Measurements from ENCODE around the gene PKMYT1.

PKMYT1 gene

DNA sequence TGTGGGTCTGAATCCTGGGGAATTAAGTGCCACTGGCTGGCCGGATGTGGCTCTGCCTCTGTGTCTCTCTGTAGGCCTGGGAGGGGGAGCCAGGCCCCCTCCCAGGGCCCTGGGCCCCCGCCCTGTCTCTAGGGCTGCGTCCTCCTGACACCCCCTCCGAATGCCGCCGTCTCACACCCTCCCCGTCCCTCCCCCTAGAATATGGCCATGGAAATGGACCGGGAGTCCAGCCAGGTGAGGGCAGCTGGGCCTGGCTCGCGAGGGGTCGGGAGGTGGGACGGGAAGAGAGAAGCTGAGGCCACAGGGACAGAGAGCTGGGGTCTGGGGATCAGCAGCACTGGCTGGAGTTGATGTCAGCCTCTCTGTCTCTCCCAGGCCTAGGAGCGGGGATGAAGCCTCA, 16.1 kb upstream of the PKMYT1 start:
- DNase-seq (ENCODE audit: extremely low read depth, insufficient read length), result no peak
- Histone ChIP-seq H3K36me3 (ENCODE audit: control insufficient read depth, insufficient read depth, low read length) (no peaks in the 10 kb centered on the region), H3K27me3 (replicated peaks; ENCODE audit: control insufficient read depth, insufficient read depth, low read length) (peaks cover 1% of the 10 kb centered on the region), H3K4me3 (replicated peaks; ENCODE audit: low read depth, low read length) (no peak overlapping the region)
- TF ChIP-seq, protein P1, sequence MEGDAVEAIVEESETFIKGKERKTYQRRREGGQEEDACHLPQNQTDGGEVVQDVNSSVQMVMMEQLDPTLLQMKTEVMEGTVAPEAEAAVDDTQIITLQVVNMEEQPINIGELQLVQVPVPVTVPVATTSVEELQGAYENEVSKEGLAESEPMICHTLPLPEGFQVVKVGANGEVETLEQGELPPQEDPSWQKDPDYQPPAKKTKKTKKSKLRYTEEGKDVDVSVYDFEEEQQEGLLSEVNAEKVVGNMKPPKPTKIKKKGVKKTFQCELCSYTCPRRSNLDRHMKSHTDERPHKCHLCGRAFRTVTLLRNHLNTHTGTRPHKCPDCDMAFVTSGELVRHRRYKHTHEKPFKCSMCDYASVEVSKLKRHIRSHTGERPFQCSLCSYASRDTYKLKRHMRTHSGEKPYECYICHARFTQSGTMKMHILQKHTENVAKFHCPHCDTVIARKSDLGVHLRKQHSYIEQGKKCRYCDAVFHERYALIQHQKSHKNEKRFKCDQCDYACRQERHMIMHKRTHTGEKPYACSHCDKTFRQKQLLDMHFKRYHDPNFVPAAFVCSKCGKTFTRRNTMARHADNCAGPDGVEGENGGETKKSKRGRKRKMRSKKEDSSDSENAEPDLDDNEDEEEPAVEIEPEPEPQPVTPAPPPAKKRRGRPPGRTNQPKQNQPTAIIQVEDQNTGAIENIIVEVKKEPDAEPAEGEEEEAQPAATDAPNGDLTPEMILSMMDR (IDR thresholded peaks at IDR 0.05; ENCODE audit: insufficient read depth, low read length, poor library complexity, severe bottlenecking), result no peak

DNA sequence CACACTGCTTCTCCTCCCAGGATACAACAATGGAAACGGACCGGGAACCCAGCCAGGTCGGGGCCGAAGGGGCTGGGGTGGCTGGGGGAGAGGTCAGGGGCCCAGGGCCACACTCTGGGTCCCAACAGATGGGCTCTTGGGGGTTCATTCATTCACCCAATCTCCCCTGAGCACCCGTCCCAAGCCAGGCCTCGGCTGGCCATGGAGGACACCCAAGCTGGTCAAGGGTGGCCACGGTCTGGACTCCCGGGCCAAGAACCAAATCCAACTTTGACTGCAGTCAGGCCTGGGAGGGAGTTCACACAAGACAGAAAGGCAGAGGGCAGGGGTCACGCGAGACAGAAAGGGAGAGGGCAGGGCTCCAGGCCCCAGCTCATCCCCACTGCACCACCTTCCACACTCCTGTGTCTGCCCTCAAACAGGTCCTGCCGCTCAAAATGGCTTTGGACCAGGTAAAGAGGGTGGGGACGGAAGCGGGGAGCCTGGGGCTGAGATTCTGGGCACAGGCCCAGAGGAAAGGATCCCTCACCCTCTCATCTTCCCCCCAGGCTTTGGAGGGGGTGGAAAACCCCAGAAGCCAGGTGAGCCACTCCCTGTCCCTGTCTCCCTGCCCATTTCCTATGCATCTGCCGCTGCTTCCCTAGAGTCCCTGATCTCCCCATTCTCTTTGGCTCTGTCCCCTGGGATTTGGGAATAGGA, 12.3 kb upstream of the PKMYT1 start:
- no peaks in the 10 kb centered on the region; the same call in 1 of the 2 replicates for H3K27me3 ChIP-seq (replicated peaks; ENCODE audit: control insufficient read depth, insufficient read depth, low read length)
- no peak for DNase-seq (ENCODE audit: extremely low read depth, insufficient read length)
- TF ChIP-seq, protein P1 (IDR thresholded peaks at IDR 0.05; ENCODE audit: insufficient read depth, low read length, poor library complexity, severe bottlenecking), result no peak

DNA sequence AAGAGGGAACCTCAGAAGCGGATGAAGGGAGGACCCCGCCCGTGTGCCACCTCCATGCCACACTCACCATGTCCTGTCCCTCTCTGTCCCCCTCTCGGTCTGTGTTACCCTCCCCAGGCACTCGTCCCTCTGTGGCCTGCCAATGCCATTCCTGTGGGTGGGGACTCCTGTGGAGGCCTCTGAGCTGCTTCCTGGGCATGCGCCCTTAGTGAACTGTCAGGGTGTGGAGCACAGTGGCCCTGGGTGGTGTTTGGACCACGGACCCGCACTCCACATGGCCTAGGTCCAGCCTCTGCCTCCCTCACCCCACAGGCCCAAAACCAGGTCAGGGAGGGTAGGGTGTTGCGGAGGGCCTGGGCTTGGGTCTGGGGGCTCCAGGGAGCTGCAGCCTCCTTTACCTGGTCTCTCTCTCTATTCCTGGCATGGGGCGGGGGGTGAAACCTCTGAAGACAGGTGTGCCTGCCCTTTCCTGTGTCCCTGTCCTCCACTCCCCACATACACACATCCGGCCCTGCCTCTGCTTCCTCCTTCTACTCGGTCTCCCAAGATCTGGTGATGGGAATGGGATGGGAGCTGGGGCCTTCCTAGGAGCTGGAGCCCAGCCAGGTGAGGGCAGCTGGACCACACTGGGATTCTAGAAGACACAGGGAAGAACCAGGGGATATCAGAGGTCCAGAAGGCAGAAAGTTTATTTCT, 11.5 kb upstream of the PKMYT1 start:
- H3K36me3 ChIP-seq (ENCODE audit: control insufficient read depth, insufficient read depth, low read length), result no peaks in the 10 kb centered on the region
- no peaks in the 10 kb centered on the region; the same call in 1 of the 2 replicates for H3K27me3 ChIP-seq (replicated peaks; ENCODE audit: control insufficient read depth, insufficient read depth, low read length)
- DNase-seq (ENCODE audit: extremely low read depth, insufficient read length), result no peak
- TF ChIP-seq, protein P1 (IDR thresholded peaks at IDR 0.05; ENCODE audit: insufficient read depth, low read length, poor library complexity, severe bottlenecking), result no peak
- H3K4me3 ChIP-seq (replicated peaks; ENCODE audit: low read depth, low read length), result no peak overlapping the region

More for the DNA sequence above, 12.3 kb upstream of the PKMYT1 start:
- H3K36me3 ChIP-seq (ENCODE audit: control insufficient read depth, insufficient read depth, low read length), result no peaks in the 10 kb centered on the region
- H3K4me3 ChIP-seq (replicated peaks; ENCODE audit: low read depth, low read length), result no peak overlapping the region

DNA sequence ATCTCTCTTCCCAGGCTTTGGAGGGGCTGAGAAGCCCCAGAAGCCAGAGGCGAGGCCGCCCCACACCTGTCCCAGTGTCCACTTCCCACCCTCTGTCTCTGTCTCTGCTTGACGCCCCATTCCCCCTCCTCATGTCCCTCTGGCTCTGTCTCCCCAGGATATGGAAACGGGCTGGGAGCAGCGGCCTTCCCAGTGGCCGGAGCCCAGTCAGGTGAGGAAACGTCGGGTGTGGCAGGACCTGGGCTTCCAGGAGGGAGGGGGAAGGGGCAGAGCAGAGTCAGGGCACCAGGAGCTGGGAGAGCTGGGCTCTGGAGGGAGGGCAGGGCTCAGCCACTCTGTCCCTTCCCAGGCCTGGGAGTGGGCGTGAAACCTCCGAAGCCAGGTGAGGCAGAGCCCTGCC, 10.6 kb upstream of the PKMYT1 start:
- H3K27me3 ChIP-seq (replicated peaks; ENCODE audit: control insufficient read depth, insufficient read depth, low read length), result no peaks in the 10 kb centered on the region; the same call in 1 of the 2 replicates
- no peaks in the 10 kb centered on the region for H3K36me3 ChIP-seq (ENCODE audit: control insufficient read depth, insufficient read depth, low read length)
- TF ChIP-seq, protein P1 (IDR thresholded peaks at IDR 0.05; ENCODE audit: insufficient read depth, low read length, poor library complexity, severe bottlenecking), result no peak
- no peak for DNase-seq (ENCODE audit: extremely low read depth, insufficient read length)
- H3K4me3 ChIP-seq (replicated peaks; ENCODE audit: low read depth, low read length), result no peak overlapping the region

DNA sequence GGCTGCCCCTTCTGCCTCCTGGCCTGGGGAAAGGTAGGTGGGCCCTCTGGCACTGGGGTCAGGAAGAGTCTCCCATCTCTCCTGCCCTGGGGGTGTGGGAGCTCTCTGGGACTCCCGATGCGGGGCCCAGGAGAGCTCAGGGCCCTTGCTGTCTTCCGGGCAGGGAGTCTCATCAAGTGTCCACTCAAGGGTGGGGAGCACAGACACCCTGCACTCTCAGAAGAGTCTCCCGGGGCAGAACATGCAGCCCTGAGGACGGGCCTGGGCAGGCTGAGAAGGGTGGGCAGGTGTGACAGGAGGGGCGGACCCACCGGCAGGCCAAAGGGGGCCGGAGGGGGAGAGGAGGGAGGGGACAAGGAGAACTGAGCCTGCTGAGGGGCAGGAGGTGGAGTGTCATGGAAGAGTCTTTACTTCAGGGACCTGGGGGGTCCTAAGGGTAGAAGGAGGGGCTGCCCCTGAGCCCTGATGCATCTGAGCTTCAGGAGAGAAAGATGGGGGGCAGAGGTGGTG, 8.4 kb upstream of the PKMYT1 start:
- TF ChIP-seq, protein P1 (IDR thresholded peaks at IDR 0.05; ENCODE audit: insufficient read depth, low read length, poor library complexity, severe bottlenecking), result no peak
- Histone ChIP-seq H3K4me3 (replicated peaks; ENCODE audit: low read depth, low read length) (no peak overlapping the region), H3K27me3 (replicated peaks; ENCODE audit: control insufficient read depth, insufficient read depth, low read length) (peaks cover 1% of the 10 kb centered on the region), H3K36me3 (ENCODE audit: control insufficient read depth, insufficient read depth, low read length) (no peaks in the 10 kb centered on the region)
- DNase-seq (ENCODE audit: extremely low read depth, insufficient read length), result no peak

Measured in GM06990 (cell line).